K562 (cell line): Measurements from ENCODE around the gene NUDT22. TPM values are rescaled to one million over a fixed set of nuclear protein-coding genes. Genes with fewer than 3 reads are reported as not detected.
A peak's percentile ranks its signal among the peaks of the same experiment; 100 is the strongest.

ENCODE experiments used
- ATAC-seq: fragments of 200-7000 bp; cut with Tn5 transposase; 3 replicates; pipeline ENCODE4 v1.9.1; 2020; ENCODE audit warnings: moderate library complexity
- BruUV-seq: library from RNA; stranded (reverse); fragments of 400-500 nt; replicated peaks from 2 replicates; lab custom pipeline; 2021; lab: Mats Ljungman, UMichigan
- CTCF ChIA-PET: fragments of 300-600 bp; formaldehyde crosslinking; extraction: SDS; loops from one replicate; lab custom pipeline; 2021; ENCODE audit warnings: low intra/inter-chr PET ratio; lab: Yijun Ruan, JAX
- POLR2A ChIA-PET: fragments of 300-600, 350-650 bp; sonication (Branson Sonifier 250); formaldehyde crosslinking; extraction: SDS; loops from one replicate; lab custom pipeline; 2021; ENCODE audit warnings: antibody characterized with exemption, inconsistent platforms; lab: Yijun Ruan, JAX
- DNase-seq, 4 experiments: peaks; one replicate each; pipeline versions ENCODE4 v3.0.0 to v3.0.0-alpha.2; 2011 to 2018; ENCODE audit warnings: low spot score in 3 of 4, mixed read lengths in 3 of 4; ENCODE audit errors: extremely low read depth in 1 of 4
- FAIRE-seq: peaks from 2 replicates; lab custom pipeline; 2011; peaks lifted over from hg19 to GRCh38; lab: Jason Lieb, UNC
- H2AFZ ChIP-seq: 2 replicates; pipeline ENCODE4 v1.6.0; 2011; ENCODE audit warnings: low read depth, low read length, control low read depth, inconsistent platforms
- H3K27ac ChIP-seq: fragments of 200-600 bp; 3 replicates; pipeline ENCODE4 v1.8.0; 2011; ENCODE audit warnings: low read depth, mild to moderate bottlenecking, control low read depth, inconsistent platforms, low read length, moderate library complexity, mixed read lengths; ENCODE audit errors: extremely low read depth
- H3K27me3 ChIP-seq, 2 experiments: fragments of 300-600 bp in 1 of 2; 2 replicates in 1 of 2; 3 replicates in 1 of 2; pipeline versions ENCODE4 v1.6.0 to v1.8.0; 2011; ENCODE audit warnings: inconsistent platforms in 2 of 2, low read length in 2 of 2, mild to moderate bottlenecking in 1 of 2, mixed read lengths in 1 of 2, moderate library complexity in 1 of 2; ENCODE audit not compliant: control insufficient read depth in 2 of 2, insufficient read depth in 2 of 2
- H3K36me3 ChIP-seq: fragments of 300-600 bp; 3 replicates; pipeline ENCODE4 v1.8.0; 2011; ENCODE audit warnings: mild to moderate bottlenecking, low read length, inconsistent platforms; ENCODE audit not compliant: control insufficient read depth, insufficient read depth
- H3K4me1 ChIP-seq, 2 experiments: fragments of 200-600 bp in 1 of 2; replicated peaks in 1 of 2; 2 replicates in 1 of 2; 3 replicates in 1 of 2; pipeline versions ENCODE4 v1.5.1 to v1.8.0; 2011; ENCODE audit warnings: inconsistent platforms in 2 of 2, low read length in 2 of 2, mild to moderate bottlenecking in 1 of 2, mixed read lengths in 1 of 2, moderate library complexity in 1 of 2; ENCODE audit not compliant: control insufficient read depth in 2 of 2, insufficient read depth in 2 of 2
- H3K4me2 ChIP-seq: 2 replicates; pipeline ENCODE4 v1.6.1; 2011; ENCODE audit warnings: low read length, control low read depth, inconsistent platforms, mixed read lengths; ENCODE audit not compliant: insufficient read depth
- H3K4me3 ChIP-seq: fragments of 200-600 bp; sonication (generic), shearing (Covaris generic); 2 replicates; pipeline ENCODE4 v1.5.1; 2016; ENCODE audit warnings: control low read depth, inconsistent platforms
- H3K79me2 ChIP-seq: fragments of 200-600 bp; 3 replicates; pipeline ENCODE4 v1.8.0; 2011; ENCODE audit warnings: low read length, inconsistent platforms; ENCODE audit not compliant: control insufficient read depth, insufficient read depth
- H3K9ac ChIP-seq, 2 experiments: 2 replicates each; pipeline versions ENCODE4 v1.6.0 to v1.6.1; 2011; ENCODE audit warnings: low read depth in 2 of 2, low read length in 2 of 2, control low read depth in 1 of 2, inconsistent platforms in 1 of 2, mild to moderate bottlenecking in 1 of 2, mixed read lengths in 1 of 2; ENCODE audit not compliant: insufficient read depth in 1 of 2
- H3K9me1 ChIP-seq: one replicate; pipeline ENCODE4 v1.6.0; 2011; ENCODE audit warnings: inconsistent platforms, mild to moderate bottlenecking, low read length, moderate library complexity; ENCODE audit not compliant: control insufficient read depth, insufficient read depth
- H3K9me3 ChIP-seq: replicated peaks from 2 replicates; pipeline ENCODE4 v1.5.1; 2011; ENCODE audit warnings: low read depth, low read length, inconsistent platforms; ENCODE audit not compliant: control insufficient read depth, insufficient read depth
- H4K20me1 ChIP-seq: replicated peaks from 2 replicates; pipeline ENCODE4 v1.6.1; 2011; ENCODE audit warnings: low read length, inconsistent platforms, mixed read lengths; ENCODE audit not compliant: control insufficient read depth, insufficient read depth
- E2F8 ChIP-seq: fragments of 450-650 bp; IDR thresholded peaks from 2 replicates; pipeline ENCODE4 v1.7.1; 2018; ENCODE audit warnings: mild to moderate bottlenecking, low read depth; ENCODE audit not compliant: partially characterized antibody
- HDAC3 ChIP-seq: fragments of 450-650 bp; IDR thresholded peaks from 2 replicates; pipeline ENCODE4 v1.6.1; 2018; ENCODE audit warnings: borderline replicate concordance, mild to moderate bottlenecking, moderate library complexity; ENCODE audit not compliant: partially characterized antibody
- IRF2 ChIP-seq: sonication (generic); formaldehyde crosslinking; IDR thresholded peaks from 2 replicates; pipeline ENCODE4 v1.8.1; 2022; ENCODE audit warnings: mild to moderate bottlenecking, missing genetic modification reagents
- RBFOX2 ChIP-seq: fragments of 200-400 bp; formaldehyde crosslinking; IDR thresholded peaks from 2 replicates; pipeline ENCODE4 v1.6.1; 2017; ENCODE audit warnings: low read depth, mild to moderate bottlenecking, low read length, moderate library complexity
- WGBS: fragments of 100-300 bp; shearing (Covaris generic); methylation state at CpG from one replicate; pipeline ENCODE4 v1.1.6; 2016; ENCODE audit warnings: low coverage, mixed read lengths; ENCODE audit not compliant: insufficient coverage; ENCODE audit errors: missing lambda C conversion rate; 5-methylcytosine and 5-hydroxymethylcytosine counted together
- in situ Hi-C: fragments of 300-500 bp; cut with MboI; formaldehyde crosslinking; loops from 4 replicates; pipeline ENCODE4 v1.15.0; 2018; ENCODE audit warnings: inconsistent platforms, mixed read lengths
- intact Hi-C: fragments of 100-400 bp; cut with micrococcal nuclease; formaldehyde crosslinking; loops from 2 replicates; pipeline ENCODE4 v1.14.2; 2022
- polyA plus RNA-seq, 8 experiments: library from polyadenylated mRNA; depleted of rRNA in 4 of 8; stranded (reverse) in 5 of 8; unstranded in 3 of 8; fragments of >200 nt; fragmentation: Nextera tagmentation in 2 of 8; fragmentation: Illumina TruSeq in 1 of 8; extraction: Ambion mirVana in 2 of 8; extraction: Trizol in 1 of 8; gene quantifications; 2 replicates each; pipeline versions ENCODE4 v1.2.1 to v1.2.3, GENCODE V29; 2011 to 2014; ENCODE audit warnings: inconsistent platforms in 1 of 8, missing spikeins in 1 of 8
- total RNA-seq, 7 experiments: library from RNA; depleted of rRNA in 6 of 7; stranded (reverse); fragments of >200 nt in 6 of 7; fragmentation: Illumina TruSeq in 2 of 7; extraction: Trizol in 2 of 7; gene quantifications; 2 replicates each; pipeline versions ENCODE4 v1.2.1 to v1.2.3, GENCODE V29; 2011 to 2021; ENCODE audit warnings: low replicate concordance in 1 of 7

NUDT22 gene
- total and polyA plus RNA-seq, 9 of the 15 experiments (the other 6 are each of a cell fraction or from before 2014, with no cell fraction given): 6.3 to 92.6 (median 37.4) TPM

- intact Hi-C loops (no loop called here), in situ Hi-C loops (no loop called here)
- H3K4me3 ChIP-seq: no peak overlapping the region
- WGBS: 86% methylated on average over 11 of the region's 15 CpGs
- no peaks in the 10 kb centered on the region for H3K27me3 ChIP-seq
- no peaks in the 10 kb centered on the region for H4K20me1 ChIP-seq
- peaks cover 15 to 58% of the 10 kb centered on the region in 2 experiments for H3K4me1 ChIP-seq
- peaks cover 62% of the 10 kb centered on the region for H3K36me3 ChIP-seq
- H3K27ac ChIP-seq: no peak overlapping the region
- POLR2A ChIA-PET: interaction anchor here (4.5 kb wide), 1 partner anchor 19 kb away, joined by 58 read pairs; the partner anchor contains the start of gene PPP1R14B
- no TSS peak for BruUV-seq
- H3K9me3 ChIP-seq: no peaks in the 10 kb centered on the region
- peaks cover 18% of the 10 kb centered on the region; the same call in 2 of the 3 replicates for H3K79me2 ChIP-seq
- DNase-seq (no peak), ATAC-seq (no peak), FAIRE-seq (no peak)
- no peak overlapping the region for H2AFZ ChIP-seq
- no peak overlapping the region for H3K4me2 ChIP-seq
- CTCF ChIA-PET: no interaction called here
- peaks cover 3% of the 10 kb centered on the region for H3K9me1 ChIP-seq
- no peak overlapping the region for H3K9ac ChIP-seq
- TF ChIP-seq RBFOX2 (peak; percentile 13; the same call in 1 of the 2 replicates), IRF2 (CRISPR knock-in tag) (no peak), E2F8 (no peak), HDAC3 (no peak)
Measured at GRCh38 chr11:64266339-64266738, 40.3 kb downstream of the NUDT22 start.
